Measurements from ENCODE around the gene PAIP2. TPM values are rescaled to one million over a fixed set of nuclear protein-coding genes. Genes with fewer than 3 reads are reported as not detected.
A peak's percentile ranks its signal among the peaks of the same experiment; 100 is the strongest.

PAIP2 gene
- total and polyA plus RNA-seq, 12 donors = 75.7 to 318 (median 146) TPM

GRCh38 chr5:139371482-139372435 is 30.1 kb downstream of the PAIP2 start:
- TF ChIP-seq POLR2A (IDR thresholded peaks at IDR 0.05) = no peak
- TF ChIP-seq CTCF (IDR thresholded peaks at IDR 0.05) = no peak
- Histone ChIP-seq H3K36me3 (replicated peaks in 1 of 2) (peaks cover 0 to 35% of the 10 kb centered on the region in 2 donors), H3K4me1 (replicated peaks in 1 of 2) (peaks cover 26 to 30% of the 10 kb centered on the region in 2 donors), H3K9me3 (replicated peaks in 1 of 3) (no peaks in the 10 kb centered on the region), H3K27me3 (no peaks in the 10 kb centered on the region), H3K4me3 (no peak overlapping the region), H3K27ac (peak overlapping the region; percentile 2 to 94 (median 87))
- intact Hi-C loops (cut with DNase I) = no loop called here
- 61 to 70% (median 65%) methylated on average over 7 of the region's 7 CpGs for WGBS, 4 donors
- DNase-seq = peak; percentile 71 to 94 (median 88)

GRCh38 chr5:139374909-139375308 is 33.3 kb downstream of the PAIP2 start:
- no peaks in the 10 kb centered on the region for H3K9me3 ChIP-seq (replicated peaks in 1 of 3)
- H3K36me3 ChIP-seq (replicated peaks in 1 of 2) = peaks cover 0 to 9% of the 10 kb centered on the region in 2 donors
- peaks cover 26 to 30% of the 10 kb centered on the region in 2 donors for H3K4me1 ChIP-seq (replicated peaks in 1 of 2)
- no peaks in the 10 kb centered on the region for H3K27me3 ChIP-seq
- peak in 3 of 7 donors; percentile 8 to 44 (median 17) for DNase-seq
- no peak for TF ChIP-seq POLR2A (IDR thresholded peaks at IDR 0.05)
- no peak for TF ChIP-seq CTCF (IDR thresholded peaks at IDR 0.05)
- H3K27ac ChIP-seq = no peak overlapping the region
- WGBS, 4 donors = 93 to 100% (median 96%) methylated on average over 1 to 2 of the region's 2 CpGs; no CpG with 5 or more reads in 1 of the 4 donors
- H3K4me3 ChIP-seq = no peak overlapping the region
- intact Hi-C loops (cut with DNase I) = no loop called here

DNA sequence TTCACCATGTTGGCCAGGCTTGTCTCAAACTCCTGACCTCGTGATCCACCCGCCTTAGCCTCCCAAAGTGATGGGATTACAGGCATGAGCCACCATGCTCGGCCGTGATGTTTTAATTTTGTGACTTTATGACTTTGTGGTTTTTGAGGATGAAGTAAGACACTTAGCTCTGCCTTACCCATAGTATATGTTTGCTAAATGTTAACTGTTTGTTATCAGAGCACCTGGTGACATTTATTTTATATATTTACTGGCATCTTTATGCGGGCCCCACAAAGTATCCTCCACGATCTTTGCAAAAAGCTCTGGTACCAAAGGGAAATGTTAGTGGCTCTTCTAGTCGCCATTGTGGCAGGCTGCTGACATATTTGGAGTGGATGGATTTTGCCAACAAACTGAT is 34.7 kb downstream of the PAIP2 start:
- Histone ChIP-seq H3K27ac (no peak overlapping the region), H3K36me3 (replicated peaks in 1 of 2) (no peaks in the 10 kb centered on the region), H3K27me3 (no peaks in the 10 kb centered on the region), H3K4me3 (no peak overlapping the region), H3K4me1 (replicated peaks in 1 of 2) (peaks cover 26 to 30% of the 10 kb centered on the region in 2 donors), H3K9me3 (replicated peaks in 1 of 3) (no peaks in the 10 kb centered on the region)
- intact Hi-C loops (cut with DNase I) = no loop called here
- DNase-seq = no peak
- WGBS, 4 donors = 91 to 96% (median 93%) methylated on average over 6 to 7 of the region's 7 CpGs
- no peak for TF ChIP-seq POLR2A (IDR thresholded peaks at IDR 0.05)
- TF ChIP-seq CTCF (IDR thresholded peaks at IDR 0.05) = no peak

DNA sequence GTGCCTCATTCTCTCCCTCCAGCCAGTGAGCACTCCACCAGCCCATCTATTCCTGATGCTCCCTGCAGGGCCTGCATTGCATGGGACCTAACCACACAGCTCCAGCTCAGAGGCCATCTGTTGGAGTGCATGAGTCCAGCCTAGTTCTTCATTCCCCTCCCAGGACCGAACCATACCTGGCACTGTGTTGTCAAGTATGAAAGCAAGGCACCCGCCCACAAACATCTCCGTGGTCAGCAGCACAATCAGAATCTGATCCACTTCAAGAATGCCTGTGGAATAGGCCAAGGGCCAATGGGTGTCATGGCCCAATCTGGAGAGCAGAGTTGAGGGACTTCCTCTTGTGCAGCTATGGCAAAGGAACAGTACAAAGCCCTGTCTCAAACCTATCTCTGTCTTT is 35.6 kb downstream of the PAIP2 start:
- TF ChIP-seq POLR2A (IDR thresholded peaks at IDR 0.05) (no peak), CTCF (IDR thresholded peaks at IDR 0.05) (no peak)
- Histone ChIP-seq H3K27ac (no peak overlapping the region), H3K4me1 (replicated peaks in 1 of 2) (peaks cover 18 to 24% of the 10 kb centered on the region in 2 donors), H3K36me3 (replicated peaks in 1 of 2) (no peaks in the 10 kb centered on the region), H3K9me3 (replicated peaks in 1 of 3) (no peaks in the 10 kb centered on the region), H3K4me3 (no peak overlapping the region), H3K27me3 (no peaks in the 10 kb centered on the region)
- DNase-seq = peak in 1 of 7 donors; percentile 9
- 80 to 92% (median 86%) methylated on average over 2 to 3 of the region's 3 CpGs for WGBS, 4 donors
- intact Hi-C loops (cut with DNase I) = no loop called here

All from adrenal gland (tissue), 12 donors.